GM12892 (cell line): ENCODE data around the gene UTP25.

Experiments
- POLR2A ChIP-seq: IDR thresholded peaks from 2 replicates; pipeline ENCODE4 v1.6.1; 2011; ENCODE audit warnings: low read depth, low read length, control low read depth
- POLR2AphosphoS5 ChIP-seq: IDR thresholded peaks from 2 replicates; pipeline ENCODE4 v1.6.1; 2011; ENCODE audit warnings: low read depth, low read length, control low read depth
- TAF1 ChIP-seq: IDR thresholded peaks from 2 replicates; pipeline ENCODE4 v1.6.1; 2011; ENCODE audit warnings: low read depth, mild to moderate bottlenecking, control low read depth, low read length, borderline replicate concordance

DNA sequence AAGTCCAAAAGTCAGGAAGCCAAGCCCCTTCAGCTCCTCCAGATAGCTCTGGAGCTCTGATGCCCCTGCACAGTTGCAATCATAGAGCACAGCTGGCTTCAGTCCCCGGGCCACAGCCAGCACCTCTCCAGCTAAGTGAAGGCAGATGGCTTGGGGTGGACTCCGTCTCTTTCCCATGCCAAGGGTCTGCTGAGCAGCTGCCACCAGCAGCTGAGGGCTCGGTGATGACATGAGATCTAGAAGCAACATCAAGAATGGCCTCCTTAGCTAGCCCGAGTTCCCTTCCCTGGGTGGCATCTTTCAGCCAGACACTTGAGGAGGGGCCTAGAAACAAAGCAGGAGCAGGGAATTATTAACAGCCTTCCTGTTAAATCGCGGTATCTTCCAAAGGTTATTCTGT lies 44.4 kb upstream of the UTP25 start:
- TF ChIP-seq POLR2A (no peak), POLR2AphosphoS5 (no peak), TAF1 (no peak)
